ENCODE measurements around the gene ABTB1.
"Not testable (repeated sequence)": the region's sequence is repeated elsewhere in the genome, so short reads cannot be mapped to it uniquely, and the experiment has no call there.

ABTB1 gene

DNA sequence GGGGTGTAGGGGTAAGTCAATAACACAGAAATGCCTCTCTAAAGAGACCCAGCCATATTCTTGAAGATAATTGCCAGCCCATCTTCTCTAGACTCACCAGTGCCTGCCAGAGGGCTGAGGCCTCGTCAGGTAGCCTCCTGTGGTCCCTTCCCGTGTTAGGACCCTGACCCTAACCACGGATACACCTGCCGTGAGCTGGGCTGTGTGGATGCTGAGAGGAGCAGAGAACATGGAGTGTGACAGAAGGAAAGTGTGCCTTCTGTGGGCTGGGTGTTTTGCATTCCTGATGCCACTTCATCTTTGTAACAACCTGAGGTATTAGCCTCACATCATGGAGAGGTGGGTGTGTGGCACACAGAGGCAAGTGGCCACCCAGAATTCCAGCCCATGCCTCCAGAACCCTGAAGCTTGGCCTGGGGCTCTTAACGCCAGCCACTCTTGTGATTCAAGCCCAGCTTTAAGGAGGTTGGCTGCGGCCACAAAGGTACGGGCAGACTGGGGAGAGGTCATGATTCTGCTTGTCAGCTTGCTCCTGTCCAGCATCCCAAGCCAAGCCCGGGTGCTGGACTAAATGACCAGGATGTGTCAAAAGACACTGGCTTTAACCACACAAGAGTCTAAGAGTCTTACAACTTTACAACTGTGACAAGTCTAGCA lies 21.1 kb upstream of the ABTB1 start:
- no peak for DNase-seq

DNA sequence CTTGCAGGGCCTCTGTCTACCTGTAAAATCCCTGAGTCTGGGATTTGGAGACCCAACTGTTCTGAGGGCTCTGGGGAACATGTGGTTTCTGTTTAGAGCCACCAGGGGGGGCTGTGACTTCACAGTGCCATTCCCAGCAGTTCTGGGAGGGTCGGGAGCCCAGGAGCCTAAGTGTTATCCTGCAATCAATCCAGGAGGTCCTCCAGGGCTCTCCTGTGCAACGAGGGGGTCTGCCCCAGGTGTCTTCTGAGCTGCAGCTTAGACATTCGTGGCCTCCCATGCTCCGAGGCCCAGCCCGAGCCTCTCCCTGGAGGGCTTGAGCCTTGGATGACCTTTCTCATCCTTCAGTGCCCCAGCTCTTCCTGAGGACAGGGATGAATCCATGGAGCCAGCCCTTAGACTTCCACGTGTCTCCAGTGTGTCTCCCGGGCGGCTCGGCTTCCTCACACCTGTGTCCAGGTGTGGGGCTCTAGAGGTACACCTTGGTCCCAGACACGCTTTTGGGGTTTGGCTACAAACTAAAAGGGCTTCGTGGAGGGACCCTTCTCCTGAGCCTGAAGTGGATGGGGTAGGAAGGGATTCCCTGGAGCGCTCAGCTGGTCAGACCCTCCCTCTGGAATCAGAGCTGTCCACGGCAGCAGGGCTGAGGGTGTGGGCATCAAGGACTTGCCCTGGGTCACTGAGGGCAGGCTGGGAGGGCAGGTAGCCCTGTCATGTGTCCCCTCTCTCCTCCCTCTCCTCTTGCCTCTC lies 20.3 kb upstream of the ABTB1 start:
- peak; percentile 49 for DNase-seq

DNA sequence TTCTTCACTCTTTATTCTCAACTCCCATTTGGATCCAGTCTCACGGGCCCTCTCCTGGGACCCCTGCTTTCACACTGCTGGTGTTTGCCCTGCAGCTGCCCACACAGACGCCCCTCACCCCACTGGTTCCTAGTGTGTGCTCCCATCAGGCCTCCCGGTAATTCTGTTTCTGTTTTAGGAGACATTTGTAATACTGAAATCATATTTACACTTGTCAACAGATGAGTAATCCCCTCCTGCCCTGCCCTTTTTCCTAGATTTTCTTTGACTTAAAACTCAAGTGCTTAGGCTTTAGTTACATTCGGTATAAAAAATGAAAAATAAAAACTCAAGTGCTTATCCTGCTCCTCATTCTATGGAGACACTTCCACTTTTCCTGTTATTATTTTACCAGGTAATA lies 18.4 kb upstream of the ABTB1 start:
- no peak for DNase-seq

DNA sequence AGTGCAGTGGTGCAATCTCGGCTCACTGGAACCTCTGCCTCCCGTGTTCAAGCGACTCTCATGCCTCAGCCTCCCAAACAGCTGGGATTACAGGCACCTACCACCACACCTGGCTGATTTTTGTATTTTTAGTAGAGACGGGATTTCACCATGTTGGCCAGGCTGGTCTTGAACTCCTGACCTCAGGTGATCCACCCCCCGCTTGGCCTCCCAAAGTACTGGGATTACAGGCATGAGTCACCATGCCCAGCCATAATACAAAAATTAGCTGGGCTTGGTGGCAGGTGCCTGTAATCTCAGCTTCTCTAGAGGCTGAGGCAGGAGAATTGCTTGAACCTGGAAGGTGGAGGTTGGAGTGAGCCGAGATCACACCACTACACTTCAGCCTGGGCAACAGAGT lies 17.8 kb upstream of the ABTB1 start:
- DNase-seq, result not testable (repeated sequence)

DNA sequence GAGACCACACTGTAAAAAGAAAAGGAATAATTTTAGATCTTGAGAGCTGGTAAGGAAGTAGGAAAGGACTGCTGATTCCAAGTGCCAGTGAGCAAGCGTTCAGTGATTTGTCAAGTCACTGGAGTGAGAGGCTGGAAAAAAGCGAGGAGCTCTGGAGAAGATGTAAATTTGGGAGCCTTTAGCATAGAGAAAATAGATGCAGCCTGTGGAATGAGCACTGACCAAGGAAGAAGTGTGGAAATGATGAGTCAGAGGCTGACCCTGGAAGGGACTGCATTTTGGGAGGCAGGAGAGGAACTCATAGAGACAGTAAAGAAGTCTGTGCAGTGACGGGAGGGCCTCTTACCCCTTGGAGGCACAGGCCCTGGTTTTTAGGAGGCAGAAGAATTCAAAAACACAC lies 17.1 kb upstream of the ABTB1 start:
- no peak for DNase-seq

DNA sequence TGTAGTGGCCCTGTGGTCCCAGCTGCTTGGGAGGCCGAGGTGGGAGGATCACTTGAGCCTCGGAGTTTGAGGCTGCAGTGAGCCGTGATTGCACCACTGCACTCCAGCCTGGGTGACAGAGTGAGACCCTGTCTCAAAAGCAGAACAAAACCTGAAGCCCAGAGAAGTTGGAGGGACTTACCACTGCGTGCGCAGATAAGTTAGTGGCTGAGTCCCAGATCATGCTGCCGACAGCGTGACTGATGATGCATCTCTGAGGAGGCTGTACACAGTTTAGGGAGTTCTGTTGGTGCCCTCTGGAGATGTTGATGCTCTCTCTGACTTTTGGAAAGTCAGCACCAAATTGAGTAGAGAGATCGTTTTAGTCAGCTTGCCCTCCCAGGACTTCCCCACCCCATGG lies 15.8 kb upstream of the ABTB1 start:
- DNase-seq, result no peak

DNA sequence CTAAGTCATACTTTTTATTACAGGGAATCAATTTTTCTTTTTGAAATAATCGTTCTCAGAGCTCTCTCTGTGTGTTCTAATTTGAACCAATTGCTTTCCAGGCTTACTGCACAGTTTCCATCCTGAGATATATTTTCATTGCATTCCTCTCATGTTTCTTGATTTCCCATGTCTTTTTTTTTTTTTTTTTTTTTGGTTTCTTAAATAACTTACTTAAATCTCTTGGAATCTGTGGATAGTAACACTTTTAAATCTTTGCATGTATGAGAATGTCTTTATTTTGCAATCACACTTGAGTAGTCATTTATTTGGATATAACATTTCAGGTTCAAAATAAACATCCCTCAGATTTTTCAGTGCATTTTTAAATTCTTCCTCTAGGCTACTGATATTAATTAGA lies 14.5 kb upstream of the ABTB1 start:
- no peak for DNase-seq

DNA sequence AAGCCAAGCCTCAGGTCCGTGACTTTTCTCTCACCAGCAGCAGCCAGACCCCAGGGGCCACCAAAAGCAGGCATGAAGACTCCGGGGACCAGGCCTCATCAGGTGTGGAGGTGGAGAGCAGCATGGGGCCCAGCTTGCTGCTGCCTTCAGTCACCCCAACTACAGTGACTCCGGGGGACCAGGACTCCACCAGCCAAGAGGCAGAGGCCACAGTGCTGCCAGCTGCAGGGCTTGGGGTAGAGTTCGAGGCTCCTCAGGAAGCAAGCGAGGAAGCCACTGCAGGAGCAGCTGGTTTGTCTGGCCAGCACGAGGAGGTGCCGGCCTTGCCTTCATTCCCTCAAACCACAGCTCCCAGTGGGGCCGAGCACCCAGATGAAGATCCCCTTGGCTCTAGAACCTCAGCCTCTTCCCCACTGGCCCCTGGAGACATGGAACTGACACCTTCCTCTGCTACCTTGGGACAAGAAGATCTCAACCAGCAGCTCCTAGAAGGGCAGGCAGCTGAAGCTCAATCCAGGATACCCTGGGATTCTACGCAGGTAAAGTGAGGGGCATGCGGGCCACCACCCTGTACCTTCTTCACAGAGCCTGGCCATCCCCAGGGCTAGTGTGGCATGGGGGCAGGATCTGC lies 12.0 kb upstream of the ABTB1 start:
- no peak for DNase-seq

DNA sequence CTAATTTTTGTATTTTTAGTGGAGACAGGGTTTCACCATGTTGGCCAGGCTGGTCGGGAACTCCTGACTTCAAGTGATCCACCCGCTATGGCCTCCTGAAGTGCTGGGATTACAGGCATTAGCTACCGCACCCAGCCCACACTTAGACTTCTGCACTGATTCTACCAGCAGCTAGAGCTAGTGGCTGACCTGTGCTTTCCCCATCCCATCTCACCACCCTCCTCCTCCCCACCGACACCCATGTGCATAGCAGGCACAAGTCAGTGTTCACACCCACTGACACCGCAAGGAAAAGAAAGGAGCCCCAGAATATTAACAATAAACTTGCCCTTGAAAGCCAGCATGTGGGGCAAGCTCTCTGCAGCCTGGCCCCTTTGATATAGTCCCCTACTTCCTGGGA lies 11.2 kb upstream of the ABTB1 start:
- DNase-seq, result no peak

DNA sequence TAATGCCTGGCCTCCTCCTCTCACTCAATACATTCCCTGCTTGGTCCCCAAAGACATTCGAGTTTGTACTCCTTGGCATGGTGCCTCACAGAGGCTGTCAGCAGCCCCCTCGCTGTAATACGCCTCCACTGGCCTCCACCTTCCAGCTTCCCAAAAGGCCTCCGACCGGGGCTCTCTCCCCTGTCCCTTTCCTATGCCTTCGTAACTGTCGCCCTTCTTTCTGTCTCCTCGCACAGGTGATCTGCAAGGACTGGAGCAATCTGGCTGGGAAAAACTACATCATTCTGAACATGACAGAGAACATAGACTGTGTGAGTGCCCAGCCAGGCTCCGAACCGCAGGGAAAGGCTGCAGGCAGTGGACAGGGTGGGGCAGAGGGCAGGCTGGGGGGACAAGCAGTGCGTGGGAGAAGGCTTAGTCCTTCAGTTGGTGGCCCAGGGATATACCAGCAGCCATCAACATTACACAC lies 10.7 kb upstream of the ABTB1 start:
- no peak for DNase-seq

DNA sequence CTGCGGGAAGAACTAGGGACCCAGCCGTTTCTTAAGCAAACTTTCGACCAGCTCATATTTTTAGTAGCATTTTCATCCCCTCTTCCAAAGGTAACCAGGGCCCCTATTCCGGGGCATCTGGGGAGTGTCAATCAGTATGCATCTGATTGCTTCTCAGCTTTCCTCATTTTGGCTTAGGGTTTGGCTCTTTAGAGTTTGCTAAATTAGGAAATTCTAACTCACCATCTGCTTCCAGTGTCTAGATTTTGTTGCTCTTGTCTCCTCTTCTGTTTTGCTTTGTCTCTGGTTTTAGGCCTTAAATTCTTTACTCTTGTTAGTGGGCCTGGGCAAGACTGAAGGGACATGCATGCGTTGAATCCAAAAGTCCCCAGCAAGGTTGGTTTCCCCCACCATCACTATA lies 9.6 kb upstream of the ABTB1 start:
- no peak for DNase-seq

DNA sequence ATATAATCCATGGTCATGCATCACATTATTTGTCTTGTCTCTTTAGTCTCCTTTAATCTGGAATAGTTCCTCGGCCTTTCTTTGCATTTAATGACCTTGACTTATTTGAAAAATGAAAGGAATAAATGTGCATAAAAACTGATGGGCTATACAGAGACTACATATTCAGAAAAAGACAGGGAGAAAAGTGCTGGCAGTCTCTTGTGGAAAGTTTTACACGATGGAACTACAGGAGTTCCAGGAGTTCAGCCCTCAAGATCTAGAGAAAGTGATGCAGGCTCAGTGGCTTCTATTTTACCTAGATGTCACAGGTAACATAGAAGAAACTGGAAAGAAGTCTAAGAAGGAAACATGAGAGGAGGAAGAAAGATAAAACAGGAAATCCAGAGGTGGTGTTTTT lies 7.6 kb upstream of the ABTB1 start:
- DNase-seq, result no peak

DNA sequence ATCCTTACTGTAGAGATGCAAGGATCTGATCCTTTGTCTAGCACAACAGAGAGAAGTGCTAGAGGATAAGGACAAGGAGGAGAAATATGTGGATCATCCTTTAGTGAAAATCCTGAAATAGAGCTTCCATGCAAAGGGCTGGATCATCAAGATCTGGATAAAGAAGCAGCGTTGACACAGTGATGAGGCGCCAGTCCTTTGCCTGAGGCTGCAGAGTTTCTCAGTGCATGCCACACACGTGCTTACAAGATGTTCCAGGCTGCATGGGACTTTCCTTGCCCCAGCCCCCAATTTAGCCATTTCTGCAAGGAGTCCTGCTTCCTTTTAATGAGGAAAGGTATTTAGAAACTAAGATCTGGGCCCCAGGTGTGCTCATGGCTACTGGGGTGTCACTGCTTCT lies 7.2 kb upstream of the ABTB1 start:
- DNase-seq, result no peak

DNA sequence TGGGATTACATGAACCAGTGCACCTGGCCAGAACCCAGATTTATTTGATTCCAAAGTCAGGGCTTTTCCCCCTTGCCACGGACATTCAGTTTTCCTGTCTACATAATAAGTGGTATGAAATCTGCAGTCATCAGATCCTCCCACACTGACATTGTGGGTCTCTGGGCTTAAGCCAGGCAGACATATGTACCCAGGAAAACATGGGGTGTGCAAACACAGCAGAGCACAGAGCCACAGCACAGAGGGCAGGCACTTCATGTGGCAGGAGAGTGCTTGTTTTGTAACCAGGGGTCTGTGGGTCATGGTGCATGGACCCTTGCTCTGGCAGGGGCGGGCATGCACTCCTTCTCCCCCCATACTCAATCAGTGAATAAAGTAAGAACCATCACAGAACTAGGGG lies 6.1 kb upstream of the ABTB1 start:
- no peak for DNase-seq

DNA sequence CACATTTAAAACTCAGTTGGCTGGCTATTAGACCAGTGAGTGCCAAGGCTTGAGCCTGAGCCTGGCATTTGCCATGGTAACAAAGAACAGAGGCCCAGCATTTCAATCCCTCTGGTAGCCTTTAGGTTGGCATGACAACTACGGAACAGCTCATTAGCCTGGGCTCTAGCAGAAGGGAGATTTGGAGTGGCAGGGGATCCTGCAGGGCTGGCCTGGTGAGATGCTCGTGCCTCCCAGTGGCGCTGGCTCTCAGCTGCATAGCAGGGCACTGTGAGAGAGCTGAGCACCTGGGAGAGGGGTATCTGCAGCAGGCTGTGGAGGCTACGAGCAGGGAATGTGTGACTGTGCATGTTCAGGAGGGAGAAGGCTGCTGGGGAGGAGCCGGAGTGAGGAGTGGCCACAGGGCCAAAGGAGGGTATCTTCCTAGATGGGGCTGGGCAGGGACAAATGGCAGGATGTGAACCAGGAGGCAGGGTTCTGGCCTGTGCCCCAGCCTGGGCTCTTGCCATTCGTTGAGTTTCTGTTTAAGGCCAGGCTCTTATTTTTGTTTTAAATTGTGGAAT lies 5.6 kb upstream of the ABTB1 start:
- DNase-seq, result no peak

DNA sequence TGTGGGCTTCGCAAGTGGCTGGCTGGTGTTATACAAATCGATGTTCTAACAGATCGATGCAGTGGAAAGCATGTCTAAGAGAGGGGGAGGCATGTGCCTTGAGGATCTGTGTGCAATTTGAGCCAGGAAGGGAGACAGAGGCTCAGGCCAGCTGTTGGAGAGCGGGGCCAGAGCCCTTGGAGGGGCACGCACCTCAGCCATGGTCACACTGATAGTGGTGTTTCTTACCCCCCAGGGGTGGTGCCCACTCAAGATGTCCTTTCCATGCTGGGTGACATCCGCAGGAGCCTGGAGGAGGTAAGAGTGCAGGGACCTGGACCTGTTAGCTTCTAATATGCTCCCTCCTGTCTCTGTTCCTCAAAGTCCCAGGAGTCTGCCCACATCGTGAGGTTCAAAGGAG lies 3.8 kb upstream of the ABTB1 start:
- DNase-seq, result no peak

DNA sequence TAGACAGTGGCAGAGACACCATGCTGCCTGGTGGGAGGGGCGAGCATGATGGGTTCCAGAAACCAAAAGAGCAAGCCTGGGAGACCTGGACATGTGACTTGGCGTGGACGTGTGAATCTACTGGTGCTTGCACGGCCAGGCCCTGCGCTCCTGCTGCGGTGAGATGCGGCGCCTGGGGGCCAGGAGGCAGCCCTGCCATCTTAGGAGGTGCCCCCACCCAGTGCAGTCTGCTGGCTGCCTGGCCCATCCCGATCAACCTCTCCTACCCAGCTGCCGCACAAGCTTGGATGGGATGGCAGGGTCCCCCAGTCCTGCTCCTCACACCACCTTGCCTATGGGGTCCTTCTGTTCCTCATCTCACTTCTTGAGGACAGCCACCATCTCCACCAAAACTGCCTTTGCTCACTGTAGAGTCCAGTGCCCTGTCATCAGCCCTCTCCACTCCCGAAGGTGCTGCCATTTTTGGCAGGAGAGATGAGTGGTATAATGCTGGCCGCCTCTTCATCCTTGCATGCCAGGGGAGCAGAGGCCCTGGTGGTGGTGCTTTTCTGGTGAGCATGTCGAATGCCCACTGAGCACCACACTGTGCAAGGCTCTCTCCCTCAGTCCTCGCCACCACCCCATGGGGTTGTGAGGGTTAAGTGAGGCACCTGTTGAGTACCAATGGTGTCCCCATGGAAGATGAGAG lies 3.1 kb upstream of the ABTB1 start:
- DNase-seq, result no peak

DNA sequence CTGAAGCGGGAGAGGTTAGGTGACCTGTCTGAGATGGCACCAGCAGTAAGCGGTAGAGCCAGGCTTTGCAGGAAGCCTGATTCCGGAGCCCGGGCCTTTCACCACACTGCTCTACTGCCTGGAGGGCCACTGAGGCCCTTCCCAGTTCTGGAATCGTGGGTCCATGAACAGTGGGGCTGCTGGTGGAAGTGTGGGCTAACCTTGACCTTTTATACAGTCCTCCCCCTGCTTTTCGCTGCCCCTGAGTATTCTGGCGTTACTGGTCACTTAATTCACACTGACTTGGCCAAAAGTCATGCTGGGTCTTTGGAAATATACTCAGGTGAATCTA lies 2.6 kb upstream of the ABTB1 start:
- DNase-seq, result no peak

DNA sequence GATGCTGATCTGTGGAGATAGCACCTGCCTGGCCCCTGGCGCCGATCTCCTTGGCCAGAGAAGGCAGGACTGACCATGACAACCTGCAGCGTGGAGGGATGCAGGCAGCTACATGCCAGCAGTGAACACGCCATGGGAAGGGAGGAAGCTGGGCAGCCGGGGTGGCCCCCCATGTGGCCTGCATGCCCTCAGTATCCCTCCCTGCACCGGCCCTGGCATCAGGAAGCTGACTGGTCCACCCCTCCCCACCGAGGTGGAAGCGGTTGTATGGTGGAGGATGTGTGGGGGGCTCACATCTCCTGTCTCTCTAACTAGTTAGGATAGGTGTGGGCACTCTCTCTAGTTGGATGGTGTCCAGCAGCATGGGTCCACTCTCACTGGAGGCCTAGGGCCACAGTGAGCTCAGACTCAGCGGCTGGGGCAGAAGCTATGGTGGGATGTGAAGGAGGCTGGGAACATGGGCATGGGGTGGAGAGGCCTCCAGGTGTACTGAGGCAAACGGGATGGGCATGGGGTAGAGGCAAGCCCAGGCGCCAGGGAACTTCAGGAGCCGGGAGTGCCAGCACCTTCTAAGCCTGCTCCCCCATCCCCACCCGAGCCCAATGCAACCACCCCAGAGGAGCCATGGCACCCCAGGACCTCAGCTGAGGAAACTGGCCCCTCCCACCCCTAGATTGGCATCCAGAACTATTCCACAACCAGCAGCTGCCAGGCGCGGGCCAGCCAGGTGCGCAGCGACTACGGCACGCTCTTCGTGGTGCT lies 1.8 kb upstream of the ABTB1 start:
- no peak for DNase-seq

DNA sequence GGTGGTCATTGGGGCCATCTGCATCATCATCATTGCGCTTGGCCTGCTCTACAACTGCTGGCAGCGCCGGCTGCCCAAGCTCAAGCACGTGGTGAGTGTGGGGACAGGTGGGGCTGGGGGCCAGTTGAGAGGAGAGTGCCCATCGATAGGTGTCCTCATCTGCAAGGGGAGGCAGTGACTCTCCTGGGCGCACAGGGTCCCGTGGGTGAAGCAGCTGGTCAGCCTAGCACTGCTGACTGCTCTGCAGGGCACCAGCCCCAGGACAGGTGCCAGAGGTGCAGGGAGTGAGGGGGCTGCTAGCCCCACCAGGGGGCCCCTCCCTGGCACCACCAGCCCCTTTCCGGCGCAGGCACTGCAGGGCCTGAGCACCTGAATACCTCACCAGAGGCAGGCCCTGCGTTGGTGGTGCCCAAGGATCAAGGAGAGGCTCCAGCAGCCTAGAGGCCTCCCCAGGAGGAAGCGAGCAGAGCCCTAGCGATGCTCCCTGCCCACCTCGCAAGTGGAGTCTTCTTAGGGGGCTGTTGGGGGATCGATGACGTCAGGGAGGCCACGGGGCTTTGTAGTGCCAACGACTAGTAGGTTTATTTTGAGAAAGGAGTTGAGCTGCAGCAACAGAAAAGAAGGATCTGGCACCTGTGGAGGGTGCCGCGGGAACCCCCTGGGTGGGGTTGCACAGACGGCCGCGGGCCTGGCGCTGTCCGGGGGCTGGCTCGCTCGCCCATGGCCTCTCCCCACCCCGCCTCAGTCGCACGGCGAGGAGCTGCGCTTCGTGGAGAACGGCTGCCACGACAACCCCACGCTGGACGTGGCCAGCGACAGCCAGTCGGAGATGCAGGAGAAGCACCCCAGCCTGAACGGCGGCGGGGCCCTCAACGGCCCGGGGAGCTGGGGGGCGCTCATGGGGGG lies 976 bp upstream of the ABTB1 start:
- DNase-seq, result no peak
